Measurements from ENCODE around the gene HDAC8. TPM values are rescaled to one million over a fixed set of nuclear protein-coding genes. Genes with fewer than 3 reads are reported as not detected.
"Not testable (repeated sequence)": the region's sequence is repeated elsewhere in the genome, so short reads cannot be mapped to it uniquely, and the experiment has no call there.

The HDAC8 gene
- total and polyA plus RNA-seq, 8 donors, result 28.7 to 49.5 (median 39.6) TPM

DNA sequence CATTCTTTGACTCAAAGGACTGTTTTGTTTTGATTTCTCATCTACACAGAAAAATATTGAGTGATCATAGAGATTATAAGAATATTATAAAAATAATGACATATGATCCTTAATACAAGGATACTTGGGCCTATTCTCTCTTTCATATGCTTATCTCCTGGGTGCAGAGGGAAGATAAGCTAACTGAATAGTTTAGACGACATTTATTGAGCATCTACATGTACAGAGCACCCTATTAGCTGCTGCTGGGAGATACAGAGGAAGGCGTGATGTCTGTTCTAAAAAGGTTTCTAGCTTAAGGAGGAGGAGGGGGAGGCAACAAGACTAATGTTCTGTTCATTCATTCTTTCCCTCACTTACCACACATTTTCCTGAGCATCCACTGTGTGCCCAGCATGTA lies 106.8 kb downstream of the HDAC8 start:
- TF ChIP-seq, protein P1, sequence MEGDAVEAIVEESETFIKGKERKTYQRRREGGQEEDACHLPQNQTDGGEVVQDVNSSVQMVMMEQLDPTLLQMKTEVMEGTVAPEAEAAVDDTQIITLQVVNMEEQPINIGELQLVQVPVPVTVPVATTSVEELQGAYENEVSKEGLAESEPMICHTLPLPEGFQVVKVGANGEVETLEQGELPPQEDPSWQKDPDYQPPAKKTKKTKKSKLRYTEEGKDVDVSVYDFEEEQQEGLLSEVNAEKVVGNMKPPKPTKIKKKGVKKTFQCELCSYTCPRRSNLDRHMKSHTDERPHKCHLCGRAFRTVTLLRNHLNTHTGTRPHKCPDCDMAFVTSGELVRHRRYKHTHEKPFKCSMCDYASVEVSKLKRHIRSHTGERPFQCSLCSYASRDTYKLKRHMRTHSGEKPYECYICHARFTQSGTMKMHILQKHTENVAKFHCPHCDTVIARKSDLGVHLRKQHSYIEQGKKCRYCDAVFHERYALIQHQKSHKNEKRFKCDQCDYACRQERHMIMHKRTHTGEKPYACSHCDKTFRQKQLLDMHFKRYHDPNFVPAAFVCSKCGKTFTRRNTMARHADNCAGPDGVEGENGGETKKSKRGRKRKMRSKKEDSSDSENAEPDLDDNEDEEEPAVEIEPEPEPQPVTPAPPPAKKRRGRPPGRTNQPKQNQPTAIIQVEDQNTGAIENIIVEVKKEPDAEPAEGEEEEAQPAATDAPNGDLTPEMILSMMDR (IDR thresholded peaks at IDR 0.05), result no peak
- Histone ChIP-seq H3K4me3 (no peak overlapping the region), H3K4me1 (no peaks in the 10 kb centered on the region), H3K9me3 (no peaks in the 10 kb centered on the region), H3K27ac (no peak overlapping the region), H3K27me3 (no peaks in the 10 kb centered on the region), H3K36me3 (peaks cover 0 to 22% of the 10 kb centered on the region in 2 donors)
- ATAC-seq, result no peak
- intact Hi-C loops (cut with DNase I), result no loop called here
- DNase-seq, result no peak

DNA sequence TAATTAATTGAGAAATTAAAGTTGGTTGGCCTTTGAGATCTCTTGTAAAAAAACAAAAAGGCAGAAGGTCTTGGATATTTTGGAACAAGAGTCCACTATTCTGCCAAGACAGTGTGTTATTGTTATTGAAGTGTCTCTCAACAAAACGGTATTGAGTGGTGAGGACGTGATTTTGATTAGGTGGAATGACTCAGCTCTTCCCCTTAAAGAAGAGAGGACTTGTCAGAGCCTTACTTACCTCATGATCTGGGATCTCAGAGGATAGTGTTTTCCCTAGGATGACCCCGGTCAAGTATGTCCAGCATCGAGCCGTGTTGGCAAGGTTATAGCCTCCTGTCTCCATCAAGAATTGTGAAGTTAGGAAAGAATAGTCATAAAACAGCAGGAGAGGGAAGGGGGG lies 110.9 kb downstream of the HDAC8 start:
- Histone ChIP-seq H3K4me1 (no peaks in the 10 kb centered on the region), H3K27me3 (peaks cover 0 to 4% of the 10 kb centered on the region in 2 donors), H3K4me3 (no peak overlapping the region), H3K36me3 (peaks cover 0 to 23% of the 10 kb centered on the region in 2 donors), H3K9me3 (no peaks in the 10 kb centered on the region), H3K27ac (no peak overlapping the region)
- DNase-seq (no peak), ATAC-seq (no peak)
- TF ChIP-seq, protein P1 (IDR thresholded peaks at IDR 0.05), result no peak
- intact Hi-C loops (cut with DNase I), result no loop called here

DNA sequence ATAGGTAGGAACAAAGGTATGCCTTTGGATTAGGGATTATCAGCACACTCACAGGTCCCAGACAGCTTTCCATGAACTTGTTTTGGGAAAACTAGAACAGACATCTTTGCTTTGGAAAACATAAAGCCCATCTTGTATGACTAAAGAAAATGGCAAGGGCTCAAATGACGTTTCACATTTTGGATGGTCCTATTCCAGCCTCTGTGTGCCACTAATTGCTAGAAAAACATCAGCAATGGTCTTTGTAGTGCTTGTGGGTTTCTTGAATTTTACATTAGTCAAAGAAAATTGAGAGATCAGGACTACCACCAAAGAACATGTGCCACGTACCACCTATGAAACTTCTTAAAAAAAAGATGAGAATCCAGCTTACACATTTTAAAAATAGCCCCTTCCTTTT lies 111.4 kb downstream of the HDAC8 start:
- Histone ChIP-seq H3K4me3 (no peak overlapping the region), H3K36me3 (peaks cover 0 to 23% of the 10 kb centered on the region in 2 donors), H3K27ac (no peak overlapping the region), H3K9me3 (no peaks in the 10 kb centered on the region), H3K4me1 (no peaks in the 10 kb centered on the region), H3K27me3 (peaks cover 0 to 4% of the 10 kb centered on the region in 2 donors)
- intact Hi-C loops (cut with DNase I), result no loop called here
- no peak for DNase-seq
- TF ChIP-seq, protein P1 (IDR thresholded peaks at IDR 0.05), result no peak
- ATAC-seq, result no peak

DNA sequence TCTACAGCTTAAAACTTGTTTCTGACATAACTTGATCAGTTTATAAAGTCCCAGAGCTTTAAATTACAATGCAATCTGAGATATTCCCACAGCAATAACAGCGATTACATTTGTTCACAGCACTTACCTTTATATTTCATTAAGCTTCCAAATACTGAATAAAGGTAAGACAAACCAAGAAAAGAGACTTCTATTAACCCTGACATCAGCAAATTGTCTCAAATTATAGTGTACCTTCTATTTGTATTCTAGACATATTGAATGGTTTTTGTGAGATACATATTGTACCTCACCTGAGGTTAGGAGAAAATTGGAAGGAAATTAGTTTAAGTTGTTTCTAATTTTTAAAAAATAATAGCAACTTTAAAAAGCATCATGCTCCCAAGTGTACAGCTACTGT lies 111.9 kb downstream of the HDAC8 start:
- Histone ChIP-seq H3K4me3 (no peak overlapping the region), H3K27ac (no peak overlapping the region), H3K27me3 (peaks cover 0 to 4% of the 10 kb centered on the region in 2 donors), H3K4me1 (no peaks in the 10 kb centered on the region), H3K36me3 (peaks cover 0 to 23% of the 10 kb centered on the region in 2 donors), H3K9me3 (no peaks in the 10 kb centered on the region)
- intact Hi-C loops (cut with DNase I), result no loop called here
- DNase-seq, result no peak
- no peak for ATAC-seq
- TF ChIP-seq, protein P1 (IDR thresholded peaks at IDR 0.05), result no peak

DNA sequence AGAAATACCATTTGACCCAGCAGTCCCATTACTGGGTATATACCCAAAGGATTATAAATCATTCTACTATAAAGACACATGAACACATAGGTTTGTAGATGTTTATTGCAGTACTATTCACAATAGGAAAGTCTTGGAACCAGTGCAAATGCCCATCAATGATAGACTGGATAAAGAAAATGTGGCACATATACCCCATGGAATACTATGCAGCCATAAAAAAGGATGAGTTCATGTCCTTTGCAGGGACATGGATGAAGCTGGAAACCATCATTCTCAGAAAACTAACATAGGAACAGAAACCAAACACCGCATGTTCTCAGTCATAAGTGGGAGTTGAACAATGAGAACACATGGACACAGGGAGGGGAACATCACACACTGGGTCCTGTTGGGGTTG lies 123.6 kb downstream of the HDAC8 start:
- H3K36me3 ChIP-seq; intact Hi-C loops (cut with DNase I); H3K4me3 ChIP-seq; H3K27ac ChIP-seq; H3K27me3 ChIP-seq; DNase-seq; ATAC-seq; H3K9me3 ChIP-seq; H3K4me1 ChIP-seq: not testable (repeated sequence)

DNA sequence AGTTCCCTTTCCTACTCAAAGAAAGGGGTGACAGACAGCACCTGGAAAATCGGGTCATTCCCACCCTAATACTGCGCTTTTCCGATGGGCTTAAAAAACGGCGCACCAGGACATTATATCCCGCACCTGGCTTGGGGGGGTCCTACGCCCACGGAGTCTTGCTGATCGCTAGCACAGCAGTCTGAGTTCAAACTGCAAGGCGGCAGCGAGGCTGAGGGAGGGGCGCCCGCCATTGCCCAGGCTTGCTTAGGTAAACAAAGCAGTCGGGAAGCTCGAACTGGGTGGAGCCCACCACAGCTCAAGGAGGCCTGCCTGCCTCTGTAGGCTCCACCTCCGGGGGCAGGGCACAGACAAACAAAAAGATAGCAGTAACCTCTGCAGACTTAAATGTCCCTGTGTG lies 131.9 kb downstream of the HDAC8 start:
- H3K27ac ChIP-seq; DNase-seq; H3K4me1 ChIP-seq; H3K9me3 ChIP-seq; H3K4me3 ChIP-seq; ATAC-seq; H3K27me3 ChIP-seq; intact Hi-C loops (cut with DNase I): not testable (repeated sequence)
- peaks cover 0 to 18% of the 10 kb centered on the region in 2 donors for H3K36me3 ChIP-seq

Measured in left lung (tissue), 10 donors.